Activated CD4-positive, alpha-beta T cell treated with anti-CD3 and anti-CD28 coated beads, Interleukin-2, amount 50 U/mL, for 16 hours (primary cell): Measurements from ENCODE around the gene MRLN.

Experiments
- DNase-seq: peaks from one replicate; pipeline ENCODE4 v3.0.0-alpha.2; 2020

Gene MRLN

GRCh38 chr10:59702347-59702746 is 50.9 kb downstream of the MRLN start:
- peak; percentile 58 for DNase-seq

- DNase-seq = no peak
These were observed 52.5 kb downstream of the MRLN start for GRCh38 chr10:59700709-59701108.

- no peak for DNase-seq
These were observed 54.9 kb downstream of the MRLN start for GRCh38 chr10:59698326-59698725.

DNA sequence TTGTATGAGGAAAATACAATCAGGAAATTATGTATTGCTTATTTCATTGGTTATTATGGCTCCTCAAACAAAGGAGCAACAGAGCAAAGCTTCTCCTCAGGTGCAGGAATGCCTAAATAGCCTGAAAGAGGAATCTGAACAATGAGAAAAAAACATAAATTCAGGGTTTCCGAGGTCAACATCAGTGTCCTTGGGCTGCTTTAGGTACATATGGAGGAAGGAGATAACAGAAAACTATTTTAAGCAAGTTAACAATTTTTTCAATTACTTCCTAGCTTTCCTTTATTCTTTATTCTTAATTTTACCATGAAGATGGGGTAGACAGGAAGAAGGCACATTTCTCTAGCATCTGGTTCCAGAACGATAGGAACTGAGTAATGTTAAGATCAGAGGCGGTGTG is 57.6 kb downstream of the MRLN start:
- no peak for DNase-seq

DNA sequence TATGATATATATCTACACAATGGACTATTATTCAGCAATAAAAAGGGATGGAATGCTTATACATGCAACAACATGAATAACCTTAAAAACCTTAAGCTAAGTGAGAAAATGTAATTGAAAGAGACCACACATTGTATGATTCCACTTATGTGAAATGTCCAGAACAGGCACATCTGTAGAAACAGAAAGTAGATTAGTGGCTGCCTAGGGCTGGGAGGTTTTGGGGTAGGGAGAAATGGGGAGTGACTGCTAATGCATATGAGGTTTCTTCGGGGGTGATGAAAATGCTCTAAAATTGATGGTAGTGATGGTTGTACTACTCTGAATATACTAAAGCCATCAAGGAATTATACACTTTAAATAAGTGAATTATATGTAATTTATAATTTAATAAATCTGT is 58.3 kb downstream of the MRLN start:
- DNase-seq = no peak

- DNase-seq = no peak
These were observed 61.1 kb downstream of the MRLN start for GRCh38 chr10:59692113-59692512.

DNA sequence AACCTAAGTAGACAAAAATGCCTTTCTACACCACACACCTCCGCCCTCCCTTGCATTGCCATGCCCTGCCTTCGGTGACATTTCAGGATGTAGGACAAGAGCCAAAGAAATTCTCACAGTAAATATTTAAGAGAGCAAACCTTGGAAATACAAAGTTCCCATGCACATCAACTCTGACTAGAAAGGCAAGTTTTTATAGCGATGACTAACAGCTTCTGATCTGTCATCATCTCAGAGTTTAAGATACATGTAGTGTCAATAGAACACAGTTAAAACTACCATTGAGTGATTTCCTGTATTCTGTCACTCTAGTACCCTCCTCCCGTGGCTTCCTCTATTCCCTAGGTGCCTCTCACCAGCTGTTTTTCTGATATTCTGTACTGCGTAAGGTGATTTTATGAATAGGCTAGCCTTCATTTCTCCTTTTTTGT is 64.3 kb downstream of the MRLN start:
- no peak for DNase-seq

DNA sequence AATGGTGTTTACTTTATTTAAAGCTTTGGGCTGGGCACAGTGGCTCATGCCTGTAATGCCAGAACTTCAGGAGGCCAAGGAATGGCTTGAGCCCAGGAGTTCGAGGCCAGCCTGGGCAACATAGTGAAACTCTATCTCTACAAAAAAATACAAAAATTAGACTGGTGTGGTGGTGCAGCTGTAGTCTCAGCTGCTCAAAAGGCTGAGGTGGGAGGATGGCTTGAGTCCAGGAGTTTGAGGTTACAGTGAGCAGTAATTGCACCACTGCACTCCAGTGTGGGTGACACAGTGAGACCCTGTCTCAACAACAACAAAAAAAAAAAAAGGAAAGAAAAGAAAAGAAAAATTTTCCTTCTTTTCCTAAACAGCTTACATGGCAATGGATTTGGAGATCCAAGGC is 65.6 kb downstream of the MRLN start:
- DNase-seq = no peak
